Adrenal gland (tissue), 12 donors: ENCODE data around the gene CD24. TPM values are rescaled to one million over a fixed set of nuclear protein-coding genes. Genes with fewer than 3 reads are reported as not detected.
A peak's percentile ranks its signal among the peaks of the same experiment; 100 is the strongest.

Experiments
- DNase-seq, 7 donors: peaks; one replicate each; pipeline ENCODE4 v3.0.0-alpha.2; 2019 to 2020
- H3K27ac ChIP-seq, 5 donors: fragments of 200-600 bp; sonication (generic) in 4 of 5; 1 replicate in 3 of 5; 2 replicates in 2 of 5; pipeline versions ENCODE4 v1.5.1 to v1.8.0; 2016 to 2020; ENCODE audit warnings: mild to moderate bottlenecking in 1 of 5
- H3K27me3 ChIP-seq: fragments of 200-600 bp; 2 replicates; pipeline ENCODE4 v1.8.0; 2021
- H3K36me3 ChIP-seq, 2 donors: fragments of 200-600 bp; replicated peaks in 1 of 2; 1 replicate in 1 of 2; 2 replicates in 1 of 2; pipeline versions ENCODE4 v1.5.1 to v1.8.0; 2018 to 2022
- H3K4me1 ChIP-seq, 2 donors: fragments of 200-600 bp; replicated peaks in 1 of 2; 1 replicate in 1 of 2; 2 replicates in 1 of 2; pipeline versions ENCODE4 v1.5.1 to v1.8.0; 2018 to 2021
- H3K4me3 ChIP-seq, 4 donors: fragments of 200-600 bp; sonication (generic) in 3 of 4; one replicate each; pipeline ENCODE4 v1.5.1; 2016 to 2018
- H3K9me3 ChIP-seq, 3 donors: fragments of 200-600 bp; sonication (generic) in 1 of 3; replicated peaks in 1 of 3; 1 replicate in 2 of 3; 2 replicates in 1 of 3; pipeline versions ENCODE4 v1.5.1 to v1.8.0; 2016 to 2021
- POLR2A ChIP-seq, 2 donors: fragments of 450-650 bp; IDR thresholded peaks; one replicate each; pipeline ENCODE4 v1.6.1; 2017; ENCODE audit warnings: antibody characterized with exemption in 2 of 2, mild to moderate bottlenecking in 2 of 2, moderate library complexity in 1 of 2
- WGBS, 4 donors: extraction: QIAGEN DNeasy Blood & Tissue Kit in 2 of 4; methylation state at CpG; one replicate each; pipeline versions ENCODE4 v1.1.5 to v1.1.7; 2013 to 2017; 5-methylcytosine and 5-hydroxymethylcytosine counted together
- intact Hi-C, 2 donors: fragments of 100-400 bp; cut with DNase I; formaldehyde crosslinking; loops; one replicate each; pipeline versions ENCODE4 v1.14.1 to v1.15.0; 2022 to 2023
- polyA plus RNA-seq, 3 donors: library from polyadenylated mRNA; stranded (reverse); fragments of 200-250 nt in 2 of 3; fragments of 350-450 nt in 1 of 3; fragmentation: Illumina TruSeq in 1 of 3; extraction: RNeasy Lipid Tissue Mini Kit (QIAGEN cat#74804) in 1 of 3; gene quantifications; one replicate each; pipeline ENCODE4 v1.2.3, GENCODE V29; 2013 to 2014
- total RNA-seq, 9 donors: library from RNA; depleted of rRNA in 4 of 9; stranded (reverse); fragments of >200 nt in 4 of 9; fragments of 120-200 nt in 1 of 9; fragmentation: NEBNext Ultra II Directional in 1 of 9; extraction: Animal tissue kit (Norgen Biotek cat#: 25700) in 1 of 9; gene quantifications; one replicate each; pipeline versions ENCODE4 v1.1.0 to v1.2.4, GENCODE V29; 2013 to 2023
- TF ChIP-seq, protein P1 (sequence below), 6 experiments: fragments of 450-650 bp in 4 of 6; fragments of 200-600 bp in 2 of 6; sonication (generic) in 1 of 6; IDR thresholded peaks; 1 replicate in 5 of 6; 2 replicates in 1 of 6; pipeline versions ENCODE4 v1.5.1 to v1.8.0; 2016 to 2021; ENCODE audit warnings: antibody characterized with exemption in 6 of 6, mild to moderate bottlenecking in 2 of 6, moderate library complexity in 1 of 6
- donor health status: healthy with polysubstance abuse.
- donor health status: Bipolar disorder and iron deficiency.
- donor health status: DM: yes; HTN: yes; CAD: no.
- donor health status: DM: no; HTN: no; CAD: no.
- donor health status: DM: no; HTN: no; CAD: no.
- donor health status: DM: yes; HTN: yes; CAD: no.

The CD24 gene
- total and polyA plus RNA-seq, 12 donors = 0.97 to 57.5 (median 23.4) TPM; not detected in 1

DNA sequence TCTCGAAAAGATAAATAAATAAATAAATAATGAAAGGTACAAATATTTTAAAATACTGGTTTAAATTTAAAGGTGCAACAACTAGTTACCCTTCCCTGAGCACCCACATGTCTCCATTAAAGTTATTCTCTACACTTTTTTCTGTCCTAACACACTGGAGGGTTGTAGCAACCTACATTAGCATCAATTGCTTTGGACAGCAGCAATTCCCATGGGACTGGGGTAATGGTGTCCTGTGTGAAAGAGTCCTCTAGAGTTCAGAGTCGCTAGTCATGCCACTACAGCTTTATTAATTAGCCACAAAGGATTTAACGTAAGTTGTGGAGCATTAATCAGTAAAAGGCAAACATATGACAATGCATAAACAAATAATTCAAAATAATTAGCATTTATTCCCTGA is 14.1 kb upstream of the CD24 start:
- Histone ChIP-seq H3K4me1 (no peaks in the 10 kb centered on the region), H3K27ac (no peak overlapping the region), H3K9me3 (no peaks in the 10 kb centered on the region), H3K4me3 (no peak overlapping the region), H3K36me3 (no peaks in the 10 kb centered on the region), H3K27me3 (no peaks in the 10 kb centered on the region)
- no peak for DNase-seq
- intact Hi-C loops = no loop called here
- TF ChIP-seq, protein P1, sequence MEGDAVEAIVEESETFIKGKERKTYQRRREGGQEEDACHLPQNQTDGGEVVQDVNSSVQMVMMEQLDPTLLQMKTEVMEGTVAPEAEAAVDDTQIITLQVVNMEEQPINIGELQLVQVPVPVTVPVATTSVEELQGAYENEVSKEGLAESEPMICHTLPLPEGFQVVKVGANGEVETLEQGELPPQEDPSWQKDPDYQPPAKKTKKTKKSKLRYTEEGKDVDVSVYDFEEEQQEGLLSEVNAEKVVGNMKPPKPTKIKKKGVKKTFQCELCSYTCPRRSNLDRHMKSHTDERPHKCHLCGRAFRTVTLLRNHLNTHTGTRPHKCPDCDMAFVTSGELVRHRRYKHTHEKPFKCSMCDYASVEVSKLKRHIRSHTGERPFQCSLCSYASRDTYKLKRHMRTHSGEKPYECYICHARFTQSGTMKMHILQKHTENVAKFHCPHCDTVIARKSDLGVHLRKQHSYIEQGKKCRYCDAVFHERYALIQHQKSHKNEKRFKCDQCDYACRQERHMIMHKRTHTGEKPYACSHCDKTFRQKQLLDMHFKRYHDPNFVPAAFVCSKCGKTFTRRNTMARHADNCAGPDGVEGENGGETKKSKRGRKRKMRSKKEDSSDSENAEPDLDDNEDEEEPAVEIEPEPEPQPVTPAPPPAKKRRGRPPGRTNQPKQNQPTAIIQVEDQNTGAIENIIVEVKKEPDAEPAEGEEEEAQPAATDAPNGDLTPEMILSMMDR (IDR thresholded peaks at IDR 0.05) = no peak
- TF ChIP-seq POLR2A (IDR thresholded peaks at IDR 0.05) = no peak
- 69 to 81% (median 76%) methylated on average over 3 of the region's 3 CpGs for WGBS, 4 donors

DNA sequence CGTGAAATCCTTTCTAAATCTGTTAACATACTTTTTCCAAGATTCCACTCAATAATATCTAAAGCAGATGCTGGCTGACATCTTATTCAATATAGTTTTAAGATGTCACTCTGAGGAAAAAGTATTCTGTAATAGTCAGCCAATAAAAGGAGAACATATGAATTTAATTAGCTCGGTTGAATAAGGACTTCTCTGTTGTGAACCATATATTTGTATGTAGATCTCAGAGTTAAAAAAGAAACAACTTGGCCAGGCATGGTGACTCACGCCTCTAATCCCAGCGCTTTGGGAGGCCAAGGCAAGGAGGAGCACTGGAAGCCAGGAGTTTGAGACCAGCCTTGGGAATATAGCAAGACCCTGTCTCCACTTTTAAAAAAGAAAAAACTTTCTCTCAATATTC is 7.4 kb upstream of the CD24 start:
- DNase-seq = no peak
- Histone ChIP-seq H3K4me3 (no peak overlapping the region), H3K27ac (no peak overlapping the region), H3K4me1 (no peaks in the 10 kb centered on the region), H3K27me3 (peaks cover 14% of the 10 kb centered on the region), H3K9me3 (no peaks in the 10 kb centered on the region), H3K36me3 (no peaks in the 10 kb centered on the region)
- intact Hi-C loops = no loop called here
- TF ChIP-seq POLR2A (IDR thresholded peaks at IDR 0.05) = no peak
- TF ChIP-seq, protein P1 (IDR thresholded peaks at IDR 0.05) = no peak
- 63 to 73% (median 67%) methylated on average over 4 of the region's 4 CpGs for WGBS, 4 donors

DNA sequence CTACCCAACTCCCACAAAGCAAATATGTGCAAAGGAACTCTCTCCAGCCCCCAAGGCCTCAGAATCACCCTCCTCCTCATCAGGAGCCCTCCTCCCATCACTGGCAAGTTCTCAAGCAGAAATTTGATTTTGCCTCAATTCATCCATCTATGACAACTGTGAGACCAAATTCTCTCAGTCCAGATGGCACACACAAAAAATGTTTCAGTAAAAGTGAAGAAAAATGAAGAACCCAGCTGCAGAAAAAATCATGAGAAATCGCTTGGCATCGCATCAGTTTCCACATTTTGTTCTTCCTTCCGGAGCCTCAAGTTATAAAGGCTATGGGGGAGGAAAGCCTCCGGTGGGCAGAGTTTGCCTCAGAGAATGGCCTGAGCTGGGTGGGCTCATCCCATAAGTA is 6.4 kb upstream of the CD24 start:
- Histone ChIP-seq H3K9me3 (no peaks in the 10 kb centered on the region), H3K27ac (no peak overlapping the region), H3K36me3 (no peaks in the 10 kb centered on the region), H3K4me1 (no peaks in the 10 kb centered on the region), H3K27me3 (peaks cover 21% of the 10 kb centered on the region), H3K4me3 (no peak overlapping the region)
- no peak for DNase-seq
- WGBS, 4 donors = 83 to 92% (median 85%) methylated on average over 4 of the region's 4 CpGs
- intact Hi-C loops = no loop called here
- TF ChIP-seq, protein P1 (IDR thresholded peaks at IDR 0.05) = no peak
- TF ChIP-seq POLR2A (IDR thresholded peaks at IDR 0.05) = no peak

DNA sequence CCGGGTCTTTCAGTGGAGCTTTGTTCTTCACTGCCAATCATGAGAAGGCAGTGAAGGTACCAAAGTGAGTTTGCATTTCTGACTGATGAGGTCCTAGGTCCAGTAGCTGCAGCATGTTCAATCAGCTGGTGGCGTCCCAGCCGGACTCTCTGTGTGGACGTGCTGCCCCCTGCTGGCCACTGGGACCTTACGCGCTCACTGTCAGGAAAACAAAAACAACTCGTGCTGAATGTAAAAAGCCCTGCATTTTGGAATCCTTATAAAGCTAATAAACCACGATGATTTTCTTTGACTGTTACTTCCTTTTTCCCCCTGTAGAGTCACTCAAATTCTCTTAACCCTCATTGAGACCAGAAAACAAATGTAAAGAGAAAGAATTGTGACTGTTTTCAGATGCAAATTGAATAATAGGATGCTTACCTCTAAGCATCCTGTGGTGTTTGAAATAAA is 4.9 kb upstream of the CD24 start:
- H3K36me3 ChIP-seq = no peaks in the 10 kb centered on the region
- WGBS, 4 donors = 0 to 2% (median 1%) methylated on average over 6 to 8 of the region's 8 CpGs
- intact Hi-C loops = loop anchor here (10.0 kb wide), 2 partner anchors 375 to 625 kb away; no protein-coding TSS in a partner anchor
- H3K4me3 ChIP-seq = no peak overlapping the region
- peaks cover 27% of the 10 kb centered on the region for H3K27me3 ChIP-seq
- DNase-seq = peak; percentile 77 to 95 (median 91)
- no peak overlapping the region for H3K27ac ChIP-seq
- H3K4me1 ChIP-seq = peaks cover 0 to 6% of the 10 kb centered on the region in 2 donors
- no peaks in the 10 kb centered on the region for H3K9me3 ChIP-seq
- TF ChIP-seq POLR2A (IDR thresholded peaks at IDR 0.05) = no peak
- TF ChIP-seq, protein P1 (IDR thresholded peaks at IDR 0.05) = peak; percentile 82 to 97 (median 89)
